NCI-H524 (cell line): ENCODE results near the gene GRIK4.

ENCODE experiments used
- DNase-seq, 2 experiments: peaks; one replicate each; lab custom pipeline; 2025; lab: John Stamatoyannopoulos, UW

GRIK4 gene

GRCh38 chr11:120811731-120812130, 300.2 kb downstream of the GRIK4 start:
- DNase-seq: no peak

GRCh38 chr11:120814531-120815318, 303.2 kb downstream of the GRIK4 start:
- no peak for DNase-seq

GRCh38 chr11:120815319-120816100, 304.0 kb downstream of the GRIK4 start:
- no peak for DNase-seq

- no peak for DNase-seq
These were observed 304.6 kb downstream of the GRIK4 start for GRCh38 chr11:120816176-120816575.

- DNase-seq: no peak
These were observed 305.2 kb downstream of the GRIK4 start for GRCh38 chr11:120816711-120817110.

- no peak for DNase-seq
These were observed 305.6 kb downstream of the GRIK4 start for GRCh38 chr11:120817158-120817557.

- no peak for DNase-seq
These were observed 306.5 kb downstream of the GRIK4 start for GRCh38 chr11:120818097-120818496.

- no peak for DNase-seq
These were observed 307.5 kb downstream of the GRIK4 start for GRCh38 chr11:120819003-120819402.

- no peak for DNase-seq
These were observed 308.2 kb downstream of the GRIK4 start for GRCh38 chr11:120819437-120820365.

GRCh38 chr11:120823159-120823558, 311.6 kb downstream of the GRIK4 start:
- no peak for DNase-seq

GRCh38 chr11:120824242-120824641, 312.7 kb downstream of the GRIK4 start:
- DNase-seq: no peak

- no peak for DNase-seq
These were observed 315.6 kb downstream of the GRIK4 start for GRCh38 chr11:120827198-120827597.

- DNase-seq: no peak
These were observed 316.3 kb downstream of the GRIK4 start for GRCh38 chr11:120827820-120828219.

GRCh38 chr11:120828847-120829246, 317.3 kb downstream of the GRIK4 start:
- no peak for DNase-seq

- DNase-seq: peak in 1 of 2 experiments; percentile 62
These were observed 318.6 kb downstream of the GRIK4 start for GRCh38 chr11:120830085-120830620.

- DNase-seq: peak; percentile 82 to 89
These were observed 321.1 kb downstream of the GRIK4 start for GRCh38 chr11:120832481-120833238.

GRCh38 chr11:120834686-120835210, 323.2 kb downstream of the GRIK4 start:
- DNase-seq: no peak

- DNase-seq: no peak
These were observed 324.2 kb downstream of the GRIK4 start for GRCh38 chr11:120835601-120836228.

GRCh38 chr11:120837696-120838095, 326.1 kb downstream of the GRIK4 start:
- DNase-seq: no peak

- no peak for DNase-seq
These were observed 327.7 kb downstream of the GRIK4 start for GRCh38 chr11:120839201-120839600.
